Nephron progenitor cell (in vitro differentiated cells): Measurements from ENCODE around the gene HP1BP3.
"Not testable (repeated sequence)": the region's sequence is repeated elsewhere in the genome, so short reads cannot be mapped to it uniquely, and the experiment has no call there.

Experiments
- DNase-seq: peaks from one replicate; pipeline ENCODE4 v3.0.0; 2021
- H3K27ac Mint-ChIP-seq: 2 replicates; pipeline ENCODE4 v1.8.0; 2021; ENCODE audit warnings: mild to moderate bottlenecking, moderate library complexity, mixed read lengths
- H3K27me3 Mint-ChIP-seq: 2 replicates; pipeline ENCODE4 v1.8.0; 2021; ENCODE audit warnings: mild to moderate bottlenecking, low read depth, mixed read lengths; ENCODE audit not compliant: poor library complexity
- H3K36me3 Mint-ChIP-seq: 2 replicates; pipeline ENCODE4 v1.8.0; 2021; ENCODE audit warnings: low read depth, mixed read lengths
- H3K4me1 Mint-ChIP-seq: 2 replicates; pipeline ENCODE4 v1.8.0; 2021; ENCODE audit warnings: mixed read lengths
- H3K4me3 Mint-ChIP-seq: 2 replicates; pipeline ENCODE4 v1.8.0; 2021; ENCODE audit warnings: mild to moderate bottlenecking, moderate library complexity, mixed read lengths
- H3K9me3 Mint-ChIP-seq: 2 replicates; pipeline ENCODE4 v1.8.0; 2021; ENCODE audit warnings: mild to moderate bottlenecking, moderate library complexity, mixed read lengths
- TF ChIP-seq, protein P1 (sequence below): fragments of 200-600 bp; sonication (generic); IDR thresholded peaks from 2 replicates; pipeline ENCODE4 v1.5.0; 2021; ENCODE audit warnings: antibody characterized with exemption

HP1BP3 gene

DNA sequence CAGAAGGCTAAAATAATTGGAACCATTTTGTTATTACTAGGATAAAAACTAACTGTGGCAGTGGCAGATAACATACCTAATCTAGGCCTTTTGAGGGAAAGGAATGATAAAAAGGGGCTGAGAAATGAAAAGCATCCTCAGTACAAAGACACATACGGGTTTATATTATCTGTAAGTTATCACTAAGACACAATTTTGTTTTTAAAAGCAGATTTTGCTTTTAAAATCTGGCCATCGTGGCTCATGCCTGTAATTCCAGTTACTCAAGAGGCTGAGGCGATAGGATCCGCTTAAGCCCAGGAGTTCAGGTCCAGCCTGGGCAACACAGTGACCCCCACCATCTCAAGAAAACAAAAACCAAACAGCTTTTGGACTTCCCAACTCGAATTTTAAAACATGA, 24.8 kb upstream of the HP1BP3 start:
- Mint-ChIP-seq H3K4me1 (no peaks in the 10 kb centered on the region), H3K9me3 (peaks cover 7% of the 10 kb centered on the region), H3K27me3 (no peaks in the 10 kb centered on the region), H3K27ac (no peak overlapping the region), H3K4me3 (no peak overlapping the region), H3K36me3 (peaks cover 57% of the 10 kb centered on the region)
- TF ChIP-seq, protein P1, sequence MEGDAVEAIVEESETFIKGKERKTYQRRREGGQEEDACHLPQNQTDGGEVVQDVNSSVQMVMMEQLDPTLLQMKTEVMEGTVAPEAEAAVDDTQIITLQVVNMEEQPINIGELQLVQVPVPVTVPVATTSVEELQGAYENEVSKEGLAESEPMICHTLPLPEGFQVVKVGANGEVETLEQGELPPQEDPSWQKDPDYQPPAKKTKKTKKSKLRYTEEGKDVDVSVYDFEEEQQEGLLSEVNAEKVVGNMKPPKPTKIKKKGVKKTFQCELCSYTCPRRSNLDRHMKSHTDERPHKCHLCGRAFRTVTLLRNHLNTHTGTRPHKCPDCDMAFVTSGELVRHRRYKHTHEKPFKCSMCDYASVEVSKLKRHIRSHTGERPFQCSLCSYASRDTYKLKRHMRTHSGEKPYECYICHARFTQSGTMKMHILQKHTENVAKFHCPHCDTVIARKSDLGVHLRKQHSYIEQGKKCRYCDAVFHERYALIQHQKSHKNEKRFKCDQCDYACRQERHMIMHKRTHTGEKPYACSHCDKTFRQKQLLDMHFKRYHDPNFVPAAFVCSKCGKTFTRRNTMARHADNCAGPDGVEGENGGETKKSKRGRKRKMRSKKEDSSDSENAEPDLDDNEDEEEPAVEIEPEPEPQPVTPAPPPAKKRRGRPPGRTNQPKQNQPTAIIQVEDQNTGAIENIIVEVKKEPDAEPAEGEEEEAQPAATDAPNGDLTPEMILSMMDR: no peak
- no peak for DNase-seq

DNA sequence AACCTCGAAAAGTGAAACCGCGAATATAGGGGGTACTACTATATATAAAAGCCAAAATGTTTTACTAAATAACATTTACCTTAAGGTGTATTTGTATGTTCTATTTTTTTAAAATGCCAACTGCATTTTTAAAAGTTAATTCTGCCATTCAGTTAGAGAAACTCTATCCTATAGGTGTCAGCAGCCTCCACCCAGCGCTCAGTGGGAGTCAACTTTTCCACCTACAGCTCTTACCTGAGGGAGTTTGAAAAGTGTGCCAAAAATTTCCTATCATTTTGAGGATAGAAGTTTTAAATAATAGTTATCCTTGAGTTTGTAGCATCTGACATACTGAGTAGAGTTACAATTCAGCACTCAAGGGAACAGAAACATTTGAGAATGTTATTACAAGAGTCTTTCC, 6.1 kb upstream of the HP1BP3 start:
- Mint-ChIP-seq H3K27me3 (no peaks in the 10 kb centered on the region), H3K4me3 (no peak overlapping the region), H3K4me1 (peaks cover 8% of the 10 kb centered on the region), H3K36me3 (peaks cover 4% of the 10 kb centered on the region), H3K9me3 (no peaks in the 10 kb centered on the region), H3K27ac (no peak overlapping the region)
- no peak for DNase-seq
- TF ChIP-seq, protein P1: no peak

DNA sequence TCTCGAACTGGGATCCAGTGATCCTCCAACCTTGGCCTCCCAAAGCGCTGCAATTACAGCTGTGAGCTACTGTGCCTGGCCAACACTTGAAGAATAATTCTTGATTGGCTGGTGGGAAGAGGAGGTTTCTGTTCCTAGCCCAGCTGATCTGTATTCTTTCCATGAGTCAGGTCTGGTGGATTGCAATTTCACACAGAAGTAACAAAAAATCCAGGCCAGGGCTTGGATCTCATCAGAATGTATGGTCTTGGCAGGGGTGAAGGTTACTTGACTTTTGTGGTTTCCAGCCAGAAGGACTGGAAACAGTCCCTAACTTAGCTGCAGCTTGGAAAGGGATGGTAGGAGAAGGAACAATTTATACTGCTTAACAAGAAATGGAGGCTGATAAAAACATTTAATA, 5.1 kb upstream of the HP1BP3 start:
- TF ChIP-seq, protein P1: no peak
- DNase-seq: no peak
- Mint-ChIP-seq H3K9me3 (no peaks in the 10 kb centered on the region), H3K4me1 (peaks cover 16% of the 10 kb centered on the region), H3K4me3 (no peak overlapping the region), H3K36me3 (peaks cover 2% of the 10 kb centered on the region), H3K27ac (no peak overlapping the region), H3K27me3 (no peaks in the 10 kb centered on the region)

DNA sequence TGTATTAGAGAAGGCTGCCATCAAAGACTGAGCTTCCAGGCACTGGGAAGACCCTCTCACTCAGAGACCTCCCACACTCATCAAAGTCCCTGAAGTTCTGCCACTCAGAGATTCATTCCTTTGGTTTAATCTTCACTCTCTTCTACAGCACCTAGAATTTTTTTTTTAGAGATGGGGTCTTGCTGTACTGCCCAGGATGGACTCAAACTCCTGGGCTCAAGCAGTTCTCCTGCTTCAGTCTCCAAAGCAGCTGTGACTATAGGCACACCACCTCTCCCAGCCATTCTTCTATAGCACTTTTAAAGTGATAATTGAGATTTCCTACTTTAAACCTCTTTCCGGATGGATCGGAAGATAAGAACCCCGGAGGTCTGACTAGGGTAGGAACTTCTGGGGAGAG, 3.7 kb upstream of the HP1BP3 start:
- Mint-ChIP-seq H3K9me3 (no peaks in the 10 kb centered on the region), H3K4me1 (peaks cover 20% of the 10 kb centered on the region), H3K27ac (no peak overlapping the region), H3K4me3 (no peak overlapping the region), H3K27me3 (peaks cover 4% of the 10 kb centered on the region), H3K36me3 (no peaks in the 10 kb centered on the region)
- DNase-seq: no peak
- TF ChIP-seq, protein P1: no peak

DNA sequence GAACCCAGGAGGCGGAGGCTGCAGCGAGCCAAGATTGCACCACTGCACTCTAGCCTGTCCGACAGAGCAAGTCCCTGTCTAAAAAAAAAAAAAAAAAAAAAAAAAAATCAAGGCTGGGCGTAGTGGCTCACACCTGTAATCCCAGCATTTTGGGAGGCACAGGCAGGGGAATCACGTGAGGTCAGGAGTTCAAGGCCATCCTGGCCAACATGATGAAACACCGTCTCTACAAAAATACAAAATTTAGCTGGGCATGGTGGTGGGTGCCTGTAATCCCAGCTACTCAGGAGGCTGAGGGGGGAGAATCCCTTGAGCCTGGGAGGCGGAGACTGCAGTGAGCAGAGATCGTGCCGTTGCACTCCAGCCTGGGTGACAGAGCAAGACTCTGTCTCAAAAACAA, 2.5 kb upstream of the HP1BP3 start:
- H3K9me3 Mint-ChIP-seq, H3K27ac Mint-ChIP-seq, DNase-seq, H3K4me3 Mint-ChIP-seq, H3K36me3 Mint-ChIP-seq, H3K27me3 Mint-ChIP-seq: not testable (repeated sequence)
- peaks cover 32% of the 10 kb centered on the region for H3K4me1 Mint-ChIP-seq

DNA sequence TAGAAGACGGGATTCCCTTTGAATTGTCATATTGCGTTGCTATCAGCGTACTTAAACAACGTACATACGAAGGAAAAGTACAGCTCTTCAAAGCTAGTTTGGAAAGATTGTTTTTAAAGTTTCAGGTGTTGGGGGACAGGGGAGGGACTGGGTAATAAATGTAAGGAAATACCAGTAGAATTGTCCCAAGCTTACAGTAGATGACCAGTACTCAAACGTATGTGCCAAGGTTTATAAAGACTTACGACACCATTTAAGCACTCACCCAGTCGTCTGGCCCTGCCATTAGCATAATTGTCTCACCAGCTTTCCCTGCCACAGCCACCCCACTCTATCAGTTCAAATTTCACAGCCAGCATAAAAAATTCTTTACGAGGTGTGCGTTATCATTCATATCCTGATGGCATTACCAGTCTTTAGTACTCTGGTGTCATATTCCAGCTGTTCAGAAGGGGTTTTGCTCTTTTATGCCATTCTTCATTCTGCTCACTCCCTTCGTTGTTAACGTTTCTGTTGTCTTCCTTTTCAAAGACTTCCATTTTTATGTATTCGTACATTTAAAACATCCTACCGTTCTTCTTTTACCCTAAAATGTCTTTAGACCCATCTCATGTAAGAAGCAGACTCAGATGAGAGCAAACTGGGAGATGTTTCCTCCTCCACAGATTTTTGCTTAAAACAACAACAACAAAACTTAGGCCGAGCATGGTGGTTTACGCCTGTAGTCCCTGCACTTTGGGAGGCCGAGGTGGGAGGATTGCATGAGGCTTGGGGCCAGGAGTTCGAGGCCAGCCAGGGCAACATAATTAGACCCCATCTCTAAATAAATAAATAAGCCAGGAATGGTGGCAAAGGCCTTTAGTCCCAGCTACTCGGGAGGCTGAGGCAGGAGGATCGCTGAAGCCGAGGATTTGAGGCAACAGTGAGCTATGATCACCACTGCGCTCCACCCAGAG, 1.0 kb upstream of the HP1BP3 start:
- TF ChIP-seq, protein P1: no peak
- peaks cover 4% of the 10 kb centered on the region for H3K27me3 Mint-ChIP-seq
- H3K36me3 Mint-ChIP-seq: no peaks in the 10 kb centered on the region
- peak overlapping the region; percentile 99 for H3K27ac Mint-ChIP-seq
- H3K4me3 Mint-ChIP-seq: peak overlapping the region; percentile 94
- no peak for DNase-seq
- peaks cover 38% of the 10 kb centered on the region for H3K4me1 Mint-ChIP-seq
- H3K9me3 Mint-ChIP-seq: no peaks in the 10 kb centered on the region
